ENCODE results near the gene NDUFB8. TPM values are rescaled to one million over a fixed set of nuclear protein-coding genes. Genes with fewer than 3 reads are reported as not detected.

The NDUFB8 gene
- total RNA-seq, 1 donor from 2014 or later, result 431 TPM

- DNase-seq, result no peak
- intact Hi-C loops (cut with DNase I), result no loop called here
- no peak for ATAC-seq (ENCODE audit: poor library complexity)
Measured at GRCh38 chr10:100483876-100484666, 45.6 kb downstream of the NDUFB8 start.

GRCh38 chr10:100482834-100483185 is 46.9 kb downstream of the NDUFB8 start:
- DNase-seq (no peak), ATAC-seq (ENCODE audit: poor library complexity) (no peak)
- intact Hi-C loops (cut with DNase I), result no loop called here

GRCh38 chr10:100482181-100482833 is 47.4 kb downstream of the NDUFB8 start:
- ATAC-seq (ENCODE audit: poor library complexity), result peak; percentile 91
- intact Hi-C loops (cut with DNase I), result no loop called here
- DNase-seq, result peak; percentile 82

GRCh38 chr10:100481462-100482081 is 48.1 kb downstream of the NDUFB8 start:
- intact Hi-C loops (cut with DNase I), result no loop called here
- ATAC-seq (ENCODE audit: poor library complexity) (peak; percentile 98), DNase-seq (peak; percentile 91)

GRCh38 chr10:100480002-100480401 is 49.7 kb downstream of the NDUFB8 start:
- DNase-seq, result no peak
- ATAC-seq (ENCODE audit: poor library complexity), result no peak
- intact Hi-C loops (cut with DNase I), result no loop called here

- intact Hi-C loops (cut with DNase I), result no loop called here
- DNase-seq (no peak), ATAC-seq (ENCODE audit: poor library complexity) (no peak)
Measured at GRCh38 chr10:100479037-100479436, 50.6 kb downstream of the NDUFB8 start.

GRCh38 chr10:100477970-100478369 is 51.7 kb downstream of the NDUFB8 start:
- intact Hi-C loops (cut with DNase I), result no loop called here
- DNase-seq, result no peak
- ATAC-seq (ENCODE audit: poor library complexity), result no peak

Other genes starting within 250 kb of the NDUFB8 start
- gene BLOC1S2, start 243.2 kb downstream of the NDUFB8 start, total RNA-seq, result 15.9 TPM
- not detected for gene PKD2L1, start 199.6 kb downstream of the NDUFB8 start, total RNA-seq
- gene SCD, start 182.6 kb downstream of the NDUFB8 start, total RNA-seq, result 21.2 TPM
- gene WNT8B, start 66.9 kb downstream of the NDUFB8 start, total RNA-seq, result not detected
- 7.9 TPM for gene SEC31B, start 10.0 kb downstream of the NDUFB8 start, total RNA-seq
- 43.0 TPM for gene HIF1AN, start 6.1 kb upstream of the NDUFB8 start, total RNA-seq
- not detected for gene PAX2, start 215.7 kb upstream of the NDUFB8 start, total RNA-seq